Smooth muscle cell (in vitro differentiated cells): Measurements from ENCODE around the gene FOXE1. TPM values are rescaled to one million over a fixed set of nuclear protein-coding genes. Genes with fewer than 3 reads are reported as not detected.

Experiments used
- DNase-seq: peaks from one replicate; lab custom pipeline; 2025; ENCODE audit not compliant: unreplicated experiment; lab: John Stamatoyannopoulos, UW
- H2AFZ ChIP-seq: fragments of 200-600 bp; sonication (generic); 2 replicates; pipeline ENCODE4 v1.6.0; 2016; ENCODE audit warnings: antibody characterized with exemption, low read depth, mild to moderate bottlenecking
- H3F3A ChIP-seq: fragments of 200-600 bp; sonication (generic); 2 replicates; pipeline ENCODE4 v1.6.0; 2017; ENCODE audit warnings: antibody characterized with exemption, low read depth
- H3K27ac ChIP-seq: fragments of 200-600 bp; sonication (generic); 2 replicates; pipeline ENCODE4 v1.5.1; 2016; ENCODE audit warnings: low read depth, mild to moderate bottlenecking
- H3K27me3 ChIP-seq: fragments of 200-600 bp; sonication (generic); 2 replicates; pipeline ENCODE4 v1.6.1; 2016; ENCODE audit warnings: low read depth, mild to moderate bottlenecking
- H3K36me3 ChIP-seq: fragments of 200-600 bp; sonication (generic); 2 replicates; pipeline ENCODE4 v1.5.1; 2016; ENCODE audit warnings: low read depth
- H3K4me1 ChIP-seq: fragments of 200-600 bp; sonication (generic); 2 replicates; pipeline ENCODE4 v1.5.1; 2016; ENCODE audit warnings: low read depth
- H3K4me2 ChIP-seq: fragments of 200-600 bp; sonication (generic); 2 replicates; pipeline ENCODE4 v1.6.0; 2016; ENCODE audit warnings: mild to moderate bottlenecking
- H3K4me3 ChIP-seq: fragments of 200-600 bp; sonication (generic); 2 replicates; pipeline ENCODE4 v1.5.1; 2016; ENCODE audit warnings: mild to moderate bottlenecking
- H3K79me2 ChIP-seq: fragments of 200-600 bp; sonication (generic); 2 replicates; pipeline ENCODE4 v1.6.0; 2016; ENCODE audit warnings: low read depth, mild to moderate bottlenecking
- H3K9ac ChIP-seq: fragments of 200-600 bp; sonication (generic); 2 replicates; pipeline ENCODE4 v1.6.0; 2016; ENCODE audit warnings: low read depth
- H3K9me3 ChIP-seq: fragments of 200-600 bp; sonication (generic); replicated peaks from 2 replicates; pipeline ENCODE4 v1.5.1; 2016; ENCODE audit warnings: low read depth
- H4K20me1 ChIP-seq: fragments of 200-600 bp; sonication (generic); 2 replicates; pipeline ENCODE4 v1.6.0; 2016; ENCODE audit warnings: low read depth
- WGBS: methylation state at CpG from one replicate; pipeline ENCODE4 v1.1.7; 2016; ENCODE audit warnings: low lambda C conversion rate; 5-methylcytosine and 5-hydroxymethylcytosine counted together
- polyA plus RNA-seq: library from polyadenylated mRNA; unstranded; fragments of >200 nt; fragmentation: Nextera tagmentation; extraction: Ambion mirVana; gene quantifications from 2 replicates; pipeline ENCODE4 v1.2.1, GENCODE V29; 2016
- total RNA-seq: library from RNA; depleted of rRNA; stranded (reverse); fragments of >200 nt; gene quantifications from 2 replicates; pipeline ENCODE4 v1.2.3, GENCODE V29; 2014
- TF ChIP-seq, protein P1 (sequence below): fragments of 200-600 bp; sonication (generic); IDR thresholded peaks from 2 replicates; pipeline ENCODE4 v1.5.1; 2017; ENCODE audit warnings: borderline replicate concordance, mild to moderate bottlenecking, antibody characterized with exemption; ENCODE audit not compliant: insufficient read depth, poor library complexity, severe bottlenecking

FOXE1 gene
- total and polyA plus RNA-seq, 2 experiments from 2014 or later, result not detected

DNA sequence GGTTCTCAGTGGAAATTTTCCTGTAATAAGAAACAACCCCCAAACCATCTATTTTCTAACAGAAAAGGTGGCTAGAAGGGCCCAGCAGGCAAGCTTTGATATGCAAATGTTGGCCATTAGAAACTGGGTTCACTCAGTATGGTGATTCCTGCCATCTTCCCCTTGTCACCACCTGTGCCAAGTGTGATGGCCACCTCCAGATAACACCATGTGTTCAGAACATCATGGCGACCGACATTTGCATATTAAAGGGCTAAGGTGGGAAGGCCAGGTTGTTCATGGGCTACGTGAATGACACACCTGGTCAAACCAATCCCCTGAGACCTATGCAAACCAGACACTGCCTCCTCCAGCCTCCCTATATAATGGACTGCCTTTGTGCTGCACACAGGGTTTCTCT lies 20.4 kb downstream of the FOXE1 start:
- Histone ChIP-seq H4K20me1 (no peaks in the 10 kb centered on the region), H3K79me2 (no peaks in the 10 kb centered on the region), H3K27me3 (no peaks in the 10 kb centered on the region), H3K36me3 (no peaks in the 10 kb centered on the region), H3K27ac (no peak overlapping the region), H2AFZ (no peak overlapping the region), H3K9me3 (no peaks in the 10 kb centered on the region), H3K4me1 (no peaks in the 10 kb centered on the region), H3F3A (no peaks in the 10 kb centered on the region), H3K9ac (no peak overlapping the region), H3K4me3 (no peak overlapping the region), H3K4me2 (no peak overlapping the region)
- WGBS, result 78% methylated on average over 3 of the region's 3 CpGs
- DNase-seq, result no peak
- TF ChIP-seq, protein P1, sequence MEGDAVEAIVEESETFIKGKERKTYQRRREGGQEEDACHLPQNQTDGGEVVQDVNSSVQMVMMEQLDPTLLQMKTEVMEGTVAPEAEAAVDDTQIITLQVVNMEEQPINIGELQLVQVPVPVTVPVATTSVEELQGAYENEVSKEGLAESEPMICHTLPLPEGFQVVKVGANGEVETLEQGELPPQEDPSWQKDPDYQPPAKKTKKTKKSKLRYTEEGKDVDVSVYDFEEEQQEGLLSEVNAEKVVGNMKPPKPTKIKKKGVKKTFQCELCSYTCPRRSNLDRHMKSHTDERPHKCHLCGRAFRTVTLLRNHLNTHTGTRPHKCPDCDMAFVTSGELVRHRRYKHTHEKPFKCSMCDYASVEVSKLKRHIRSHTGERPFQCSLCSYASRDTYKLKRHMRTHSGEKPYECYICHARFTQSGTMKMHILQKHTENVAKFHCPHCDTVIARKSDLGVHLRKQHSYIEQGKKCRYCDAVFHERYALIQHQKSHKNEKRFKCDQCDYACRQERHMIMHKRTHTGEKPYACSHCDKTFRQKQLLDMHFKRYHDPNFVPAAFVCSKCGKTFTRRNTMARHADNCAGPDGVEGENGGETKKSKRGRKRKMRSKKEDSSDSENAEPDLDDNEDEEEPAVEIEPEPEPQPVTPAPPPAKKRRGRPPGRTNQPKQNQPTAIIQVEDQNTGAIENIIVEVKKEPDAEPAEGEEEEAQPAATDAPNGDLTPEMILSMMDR, result no peak

DNA sequence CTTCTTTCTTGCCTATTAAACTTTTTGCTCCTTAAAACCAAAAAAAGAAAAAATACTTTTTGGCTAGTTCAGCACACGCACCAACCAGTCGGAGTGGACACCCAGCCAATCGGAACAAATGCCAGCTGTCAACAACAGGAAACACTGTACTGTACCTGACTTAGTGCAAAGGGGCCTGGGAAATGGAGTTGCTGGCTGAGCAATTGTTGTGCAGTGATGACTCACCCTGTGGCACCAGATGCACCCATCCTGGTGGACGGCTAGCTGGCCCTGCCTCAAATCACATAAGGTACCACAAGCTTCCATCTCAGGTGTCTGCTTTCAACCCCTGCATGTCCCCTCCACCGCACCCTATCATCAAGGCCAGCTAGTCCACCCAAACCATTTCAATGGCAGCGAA lies 20.9 kb downstream of the FOXE1 start:
- H3K9ac ChIP-seq, result no peak overlapping the region
- H3K79me2 ChIP-seq, result no peaks in the 10 kb centered on the region
- H3K4me3 ChIP-seq, result no peak overlapping the region
- H3F3A ChIP-seq, result no peaks in the 10 kb centered on the region
- no peaks in the 10 kb centered on the region for H3K36me3 ChIP-seq
- H3K4me2 ChIP-seq, result no peak overlapping the region
- no peaks in the 10 kb centered on the region for H4K20me1 ChIP-seq
- 84% methylated on average over 6 of the region's 6 CpGs for WGBS
- H3K27me3 ChIP-seq, result no peaks in the 10 kb centered on the region
- H3K27ac ChIP-seq, result no peak overlapping the region
- no peaks in the 10 kb centered on the region for H3K9me3 ChIP-seq
- TF ChIP-seq, protein P1, result no peak
- H3K4me1 ChIP-seq, result no peaks in the 10 kb centered on the region
- DNase-seq, result no peak
- H2AFZ ChIP-seq, result no peak overlapping the region

DNA sequence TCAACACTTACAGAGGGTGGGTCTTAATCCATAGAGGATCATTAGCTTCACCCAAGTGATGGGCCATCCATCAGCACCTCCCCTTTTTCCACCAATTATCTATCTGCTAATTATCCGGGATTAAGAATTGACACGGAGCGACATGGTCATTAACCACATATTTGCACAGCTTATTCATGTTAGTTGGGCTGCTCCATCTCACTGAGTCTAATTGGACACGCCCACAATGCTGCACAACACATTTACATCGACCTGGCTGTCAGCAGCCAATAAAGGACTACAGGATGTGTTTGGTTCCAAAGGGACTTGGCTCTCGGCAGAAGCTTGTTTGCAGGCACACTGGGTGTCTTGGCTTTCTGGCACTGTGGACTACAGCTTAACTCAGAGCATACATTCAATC lies 21.6 kb downstream of the FOXE1 start:
- Histone ChIP-seq H4K20me1 (no peaks in the 10 kb centered on the region), H3K4me2 (no peak overlapping the region), H3K4me1 (no peaks in the 10 kb centered on the region), H3K9me3 (no peaks in the 10 kb centered on the region), H2AFZ (no peak overlapping the region), H3F3A (no peaks in the 10 kb centered on the region), H3K36me3 (no peaks in the 10 kb centered on the region), H3K27ac (no peak overlapping the region), H3K27me3 (no peaks in the 10 kb centered on the region), H3K4me3 (no peak overlapping the region), H3K9ac (no peak overlapping the region), H3K79me2 (no peaks in the 10 kb centered on the region)
- no peak for DNase-seq
- WGBS, result 87% methylated on average over 6 of the region's 6 CpGs
- TF ChIP-seq, protein P1, result no peak

DNA sequence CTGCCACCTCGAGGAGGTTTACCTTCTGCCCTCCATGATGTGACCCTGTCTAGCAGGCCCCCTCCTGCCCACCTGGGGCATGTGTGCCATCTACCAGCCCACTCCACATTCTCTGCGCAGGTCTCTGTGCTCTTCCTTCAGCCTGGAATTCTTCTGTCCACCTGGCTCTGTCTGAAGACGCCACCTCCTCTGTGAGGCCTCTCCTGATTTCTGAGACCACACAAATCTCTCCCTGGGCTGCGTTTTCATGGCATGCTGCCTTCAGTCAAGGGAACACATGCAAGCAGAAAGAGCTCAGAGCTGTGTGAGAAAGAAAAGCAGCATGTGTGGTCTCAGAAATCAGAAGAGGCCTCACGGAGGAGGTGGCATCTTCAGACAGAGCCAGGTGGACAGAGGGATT lies 22.1 kb downstream of the FOXE1 start:
- Histone ChIP-seq H3K9ac (no peak overlapping the region), H4K20me1 (no peaks in the 10 kb centered on the region), H3K27ac (no peak overlapping the region), H3K4me2 (no peak overlapping the region), H3K4me3 (no peak overlapping the region), H3K9me3 (no peaks in the 10 kb centered on the region), H3K79me2 (no peaks in the 10 kb centered on the region), H3K4me1 (no peaks in the 10 kb centered on the region), H3K27me3 (no peaks in the 10 kb centered on the region), H3K36me3 (no peaks in the 10 kb centered on the region), H3F3A (no peaks in the 10 kb centered on the region), H2AFZ (no peak overlapping the region)
- TF ChIP-seq, protein P1, result no peak
- no peak for DNase-seq
- WGBS, result 94% methylated on average over 5 of the region's 5 CpGs
